Effector CD8-positive, alpha-beta T cell (primary cell): Measurements from ENCODE around the gene ARL5C.

Experiments
- DNase-seq: peaks from one replicate; lab custom pipeline; 2025; lab: John Stamatoyannopoulos, UW

The ARL5C gene

GRCh38 chr17:39167476-39167875 lies 1.5 kb upstream of the ARL5C start:
- DNase-seq: no peak

DNA sequence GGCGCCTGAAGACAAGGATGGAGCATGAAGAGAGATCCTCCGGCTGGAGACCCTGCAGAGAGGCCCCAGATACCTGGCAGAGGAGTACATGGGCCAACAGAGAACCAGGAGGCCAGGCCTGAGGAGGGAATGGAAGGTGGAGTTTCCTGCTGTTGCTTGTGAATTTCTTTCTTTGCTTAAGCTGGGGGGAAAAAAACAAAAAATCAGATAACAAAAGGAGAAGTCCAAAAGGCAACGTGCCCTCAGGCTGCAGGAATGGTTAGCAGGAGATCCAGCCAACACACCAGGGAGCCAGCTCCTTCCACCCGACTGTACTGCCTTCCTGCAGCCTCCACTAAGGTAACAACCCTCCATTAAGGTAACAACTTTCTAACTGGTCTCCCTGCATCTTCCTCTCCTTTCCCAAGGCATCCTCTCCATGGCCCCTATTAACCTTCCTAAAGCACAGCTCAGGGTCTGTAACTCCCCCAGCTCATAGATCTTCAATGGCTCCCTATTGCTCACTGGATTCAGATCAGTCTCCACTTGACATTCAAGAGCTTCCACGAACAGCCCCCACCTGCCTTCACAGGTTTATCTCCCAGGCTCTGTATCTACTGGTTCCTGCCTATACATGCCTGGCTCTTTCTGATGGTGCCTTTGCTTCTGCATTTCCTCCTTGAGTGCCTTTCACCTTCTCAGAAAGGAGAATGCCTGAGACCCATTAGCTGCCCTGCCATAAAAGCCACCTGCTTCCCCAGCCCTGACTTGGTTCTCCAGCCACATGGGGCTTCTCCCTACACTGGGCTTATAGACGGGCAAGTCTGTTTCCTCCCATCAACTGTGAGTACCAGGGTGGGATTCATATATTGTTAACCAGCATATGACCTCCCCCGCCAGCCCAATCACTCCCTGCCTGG lies 725 bp upstream of the ARL5C start:
- DNase-seq: no peak

DNA sequence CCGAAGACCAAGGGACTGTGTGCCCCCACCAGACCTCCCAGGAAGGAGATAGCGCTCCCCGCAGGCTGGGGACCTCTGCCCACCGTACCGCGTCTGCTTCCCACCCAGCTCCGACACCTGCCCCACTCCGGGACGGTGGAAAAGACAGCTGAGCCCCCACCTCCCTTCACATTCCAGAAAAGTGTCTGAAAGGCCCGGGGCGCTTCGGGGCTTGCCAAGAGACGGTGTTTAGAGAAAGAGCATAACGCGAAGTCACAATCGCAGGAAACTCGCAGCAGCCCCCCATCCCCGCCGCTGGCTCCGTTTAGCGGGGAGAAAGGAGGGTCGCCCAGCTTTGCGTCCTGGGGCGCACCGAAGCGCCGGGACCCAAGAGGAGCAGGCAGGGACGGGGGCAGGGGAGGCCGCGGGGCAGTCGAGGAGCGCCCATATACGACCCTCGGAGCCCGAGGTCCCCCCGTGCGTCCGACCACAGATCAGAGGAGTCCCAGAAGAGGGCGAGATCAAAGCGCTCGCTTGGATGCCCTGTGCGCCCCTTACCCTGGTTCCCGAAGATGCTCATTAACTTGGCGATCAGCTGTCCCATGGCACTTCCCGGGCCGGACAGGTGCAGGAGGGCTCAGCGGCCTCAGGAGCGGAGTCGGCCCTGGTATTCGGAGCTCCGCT lies 652 bp downstream of the ARL5C start:
- no peak for DNase-seq

DNA sequence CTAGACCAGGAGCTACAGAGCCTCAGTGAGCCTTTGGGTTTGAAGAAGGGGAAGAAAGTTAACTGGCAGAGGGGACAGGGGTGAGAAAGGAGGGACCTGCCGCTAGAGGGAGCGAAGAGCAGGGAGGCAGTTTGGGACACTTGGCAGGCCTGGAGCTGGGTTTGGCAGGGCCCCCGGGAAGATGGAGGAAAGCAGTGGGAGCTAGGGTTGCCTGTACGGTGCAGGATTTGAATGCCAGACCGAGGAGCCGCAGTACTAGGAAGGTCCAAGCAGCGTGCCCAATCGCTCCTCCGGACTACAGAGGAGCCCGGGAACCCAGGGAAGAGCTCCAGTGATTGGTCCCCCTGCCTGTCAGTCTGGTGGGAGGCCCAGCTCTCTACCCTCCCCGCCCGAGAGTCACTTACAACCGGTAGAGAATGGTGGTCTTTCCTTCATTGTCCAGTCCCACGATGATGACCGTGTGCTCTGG lies 1.3 kb downstream of the ARL5C start:
- peak; percentile 66 for DNase-seq

- DNase-seq: no peak
These were observed 4.0 kb downstream of the ARL5C start for GRCh38 chr17:39161962-39162361.

- no peak for DNase-seq
These were observed 7.3 kb downstream of the ARL5C start for GRCh38 chr17:39158623-39159022.

DNA sequence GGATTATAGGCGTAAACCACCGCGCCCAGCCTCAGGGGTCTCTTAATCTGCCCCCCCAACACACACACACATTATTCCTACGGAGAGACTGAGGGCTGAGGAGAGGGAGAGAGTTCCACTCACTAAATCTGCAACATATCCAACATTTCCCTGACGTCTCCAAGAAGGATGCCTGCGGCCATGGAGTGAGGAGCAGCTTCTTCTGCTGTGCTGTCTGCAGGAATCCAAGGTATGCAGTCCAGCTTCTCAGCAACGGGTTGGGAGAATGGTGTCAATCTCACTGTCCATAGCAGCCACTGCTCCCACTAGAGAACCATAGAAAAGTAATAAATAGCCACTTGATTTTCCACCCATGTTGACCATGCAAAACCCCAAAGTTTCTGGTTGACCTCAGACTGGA lies 9.5 kb downstream of the ARL5C start:
- DNase-seq: no peak

DNA sequence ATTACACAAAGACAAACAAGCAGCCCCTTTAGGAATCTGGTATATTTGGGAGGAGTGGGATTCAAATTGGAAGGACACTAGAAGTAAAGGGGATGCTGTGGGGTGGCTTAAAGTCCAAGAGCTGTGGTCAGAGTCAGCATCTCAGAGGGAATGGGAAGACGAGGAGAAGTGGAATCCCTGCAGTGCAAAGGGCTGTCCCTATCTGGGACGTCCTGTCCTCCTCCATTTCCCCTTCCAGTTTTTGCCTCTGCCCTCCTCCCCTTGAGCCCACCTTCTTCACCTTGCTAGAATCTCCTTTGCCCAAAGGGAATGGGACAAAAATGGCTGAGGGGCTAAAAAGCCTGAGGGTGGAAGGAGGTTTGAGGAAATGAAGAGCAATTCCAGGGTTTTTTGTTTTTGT lies 10.3 kb downstream of the ARL5C start:
- DNase-seq: no peak

DNA sequence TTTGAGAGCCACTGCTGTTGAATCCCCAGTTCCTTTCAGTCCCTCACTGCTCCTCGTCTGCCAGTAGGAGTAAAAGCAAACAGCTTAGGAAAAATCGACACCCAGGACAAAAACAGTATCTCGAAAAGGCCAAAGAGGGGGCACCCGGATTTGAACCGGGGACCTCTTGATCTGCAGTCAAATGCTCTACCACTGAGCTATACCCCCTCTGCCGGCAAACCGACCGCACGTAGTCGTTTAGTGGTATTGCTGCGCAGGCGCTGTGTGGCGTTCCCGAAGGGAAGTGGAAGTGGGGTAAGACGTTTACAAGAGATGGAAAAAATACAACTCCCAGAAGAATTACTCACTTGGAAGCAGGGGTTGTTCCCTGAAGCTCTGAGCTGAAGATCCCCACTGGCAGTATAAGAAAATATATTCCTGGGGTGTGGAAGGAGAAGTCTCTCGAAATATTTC lies 12.3 kb downstream of the ARL5C start:
- peak; percentile 86 for DNase-seq

DNA sequence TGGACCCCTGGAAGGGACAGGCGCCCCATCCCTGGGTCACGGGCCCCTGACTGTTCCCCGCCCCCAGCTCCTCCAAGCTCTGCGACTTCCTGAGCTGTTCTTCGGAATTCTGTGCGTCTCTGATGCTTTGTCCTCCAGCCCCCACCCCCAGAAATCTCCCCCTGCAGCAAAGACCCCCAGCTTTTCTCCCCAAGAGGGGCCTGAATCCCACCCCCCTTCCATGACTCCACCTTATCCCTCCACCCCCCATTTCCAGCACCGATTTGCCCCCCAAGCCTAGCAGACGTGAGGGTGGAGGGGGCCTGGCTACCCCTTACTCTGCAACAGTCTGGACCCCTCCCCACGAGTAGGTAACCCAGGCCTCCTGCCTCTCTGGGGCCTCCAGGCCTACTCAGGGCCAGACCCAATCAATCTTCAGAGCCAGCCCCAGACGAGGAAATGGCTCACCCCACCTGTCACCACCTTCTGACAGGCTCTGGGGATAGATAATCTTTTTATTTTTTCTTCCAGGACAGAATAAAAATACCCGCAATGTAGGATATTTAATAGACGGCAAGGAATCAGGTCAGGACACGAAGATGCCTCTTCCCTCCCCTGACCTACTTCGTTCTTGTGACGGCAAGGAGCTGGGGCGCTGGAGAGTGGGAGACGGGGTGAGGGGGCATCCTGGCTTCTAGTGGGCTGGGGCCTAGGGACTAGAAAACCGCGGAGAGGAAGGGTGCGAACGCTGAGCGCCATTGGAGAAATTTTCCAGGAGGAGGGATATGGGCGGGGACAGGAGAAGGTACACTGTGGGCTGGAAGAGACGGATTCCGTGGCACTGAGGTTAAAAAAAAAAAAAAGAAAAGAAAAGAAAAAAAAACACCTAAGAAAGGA lies 13.8 kb downstream of the ARL5C start:
- DNase-seq: peak; percentile 16

GRCh38 chr17:39151150-39151942 lies 14.6 kb downstream of the ARL5C start, which contains the start of gene PLXDC1:
PLXDC1 (minus strand) TSS chr17:39151637; CDS start chr17:39151437, 200 bp downstream.
- peak; percentile 10 for DNase-seq

DNA sequence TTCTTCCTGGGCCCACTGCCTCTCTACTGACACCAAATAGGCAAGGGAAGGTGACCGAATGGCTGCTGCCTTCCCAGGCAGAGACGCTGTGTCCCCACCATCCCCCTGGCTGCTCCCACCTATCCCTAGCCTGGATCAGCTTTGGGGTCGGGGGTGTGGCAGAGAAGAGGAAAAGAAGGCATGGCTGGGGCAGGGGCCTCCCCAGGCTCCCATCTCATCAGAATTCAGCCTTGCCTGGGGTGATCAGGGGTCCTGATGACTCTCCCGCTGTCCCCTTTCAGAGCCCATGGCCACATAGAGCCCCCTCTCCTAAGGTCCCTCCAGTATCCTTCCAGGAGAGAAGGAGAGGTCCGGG lies 15.2 kb downstream of the ARL5C start:
- no peak for DNase-seq

DNA sequence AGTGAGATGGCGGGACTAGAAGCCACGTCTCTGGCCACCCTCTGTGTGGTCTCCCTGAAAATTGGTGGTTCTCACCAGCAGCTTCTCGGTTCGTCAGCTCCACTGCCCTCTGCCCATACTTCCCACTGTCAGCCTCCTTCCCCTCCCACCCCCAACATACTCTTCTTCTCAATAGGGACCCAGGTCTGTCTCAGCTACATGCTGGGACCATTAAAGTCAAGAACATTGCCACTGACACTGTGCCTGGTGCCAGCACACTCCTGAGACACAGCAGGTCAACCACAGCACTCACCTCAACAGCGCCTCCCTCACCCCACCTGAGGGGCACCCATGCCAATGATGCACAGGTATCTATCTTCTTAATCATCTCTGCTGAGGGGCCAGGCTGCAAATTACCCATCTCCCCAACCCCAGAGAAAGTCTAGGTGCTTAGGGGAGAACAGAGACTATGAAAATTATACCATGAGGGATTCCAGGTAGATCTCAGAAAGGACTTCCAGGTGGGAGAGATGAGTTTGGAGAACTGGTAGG lies 15.8 kb downstream of the ARL5C start:
- DNase-seq: no peak

DNA sequence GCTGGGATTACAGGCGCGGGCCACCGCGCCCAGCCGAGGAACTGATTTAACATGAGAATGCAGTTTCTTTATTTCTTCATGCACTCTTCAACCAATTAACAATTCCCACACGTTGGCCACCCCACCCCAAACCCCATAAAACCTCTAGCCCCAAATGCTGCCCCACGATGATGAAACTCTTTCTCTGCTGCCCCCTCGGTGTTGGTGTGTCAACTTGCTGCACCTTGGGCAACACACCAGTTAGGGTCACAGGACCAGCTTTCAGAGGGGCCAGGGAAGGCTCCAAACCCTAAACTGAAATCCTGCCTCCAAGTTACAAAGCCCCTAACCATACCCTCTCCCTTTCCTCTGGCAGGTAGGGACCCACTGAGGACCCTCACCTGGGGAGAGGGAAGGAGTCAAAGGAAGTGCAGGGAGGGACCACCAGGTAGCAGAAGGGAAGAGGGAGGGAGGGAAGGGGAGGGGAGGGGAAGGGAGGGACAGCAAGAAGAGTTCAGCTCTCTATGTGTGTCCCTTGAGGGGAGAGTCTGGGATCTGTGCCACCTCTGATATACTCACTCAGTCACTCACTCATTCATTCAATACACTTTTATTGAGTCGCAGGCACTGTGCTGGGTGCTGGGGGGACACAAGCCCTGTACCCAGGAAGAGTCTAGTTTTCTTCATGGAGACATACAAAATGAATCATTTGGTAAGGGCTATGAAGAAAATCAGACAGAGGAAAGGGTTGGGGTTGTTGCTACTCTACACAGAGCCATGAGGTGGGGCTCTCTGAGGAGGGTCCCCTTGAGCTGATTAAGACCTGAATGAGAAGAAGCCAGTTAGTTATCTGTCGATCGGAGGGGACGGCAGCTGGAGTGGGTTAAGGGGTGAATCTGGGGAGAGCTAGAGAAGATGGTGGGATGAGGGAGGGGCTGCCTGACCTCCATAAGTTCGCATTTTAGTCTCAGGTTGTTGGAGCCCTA lies 18.5 kb downstream of the ARL5C start:
- DNase-seq: no peak

DNA sequence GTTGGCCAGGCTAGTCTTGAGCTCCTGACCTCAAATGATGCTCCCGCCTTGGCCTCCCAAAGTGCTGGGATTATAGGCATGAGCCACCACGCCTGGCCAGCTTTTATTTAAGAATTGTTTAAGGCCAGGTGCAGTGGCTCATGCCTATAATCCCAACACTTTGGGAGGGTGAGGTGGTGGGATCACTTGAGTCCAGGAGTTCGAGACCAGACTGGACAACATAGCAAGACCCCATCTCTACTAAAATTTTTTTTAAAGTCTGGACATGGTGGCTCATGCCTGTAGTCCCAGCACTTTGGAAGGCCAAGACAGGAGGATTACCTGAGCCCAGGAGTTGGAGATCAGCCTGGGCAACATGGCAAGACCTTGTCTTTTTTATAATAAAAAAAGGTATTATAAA lies 19.7 kb downstream of the ARL5C start:
- DNase-seq: no peak

DNA sequence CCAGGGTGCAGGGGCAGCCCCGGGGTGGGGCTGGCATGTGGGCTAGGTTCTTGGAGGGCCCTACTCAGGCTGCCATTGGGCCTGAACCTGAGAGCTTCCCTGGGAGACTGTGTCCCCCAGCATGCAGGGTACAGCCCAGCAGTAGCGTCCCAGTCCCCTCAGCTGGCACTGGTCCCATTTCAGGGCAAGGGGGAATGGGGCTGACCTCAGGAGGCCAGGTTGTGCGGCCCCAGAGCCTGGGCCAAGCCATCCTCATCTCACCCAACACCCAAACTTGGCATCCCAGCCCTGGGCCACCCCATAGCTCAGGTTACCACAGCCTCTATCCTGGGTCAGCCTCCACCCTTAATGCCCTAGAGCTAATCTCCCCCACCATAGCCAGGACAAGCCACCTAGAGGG lies 20.8 kb downstream of the ARL5C start:
- DNase-seq: no peak

GRCh38 chr17:39144416-39144840 lies 21.5 kb downstream of the ARL5C start:
- DNase-seq: no peak

DNA sequence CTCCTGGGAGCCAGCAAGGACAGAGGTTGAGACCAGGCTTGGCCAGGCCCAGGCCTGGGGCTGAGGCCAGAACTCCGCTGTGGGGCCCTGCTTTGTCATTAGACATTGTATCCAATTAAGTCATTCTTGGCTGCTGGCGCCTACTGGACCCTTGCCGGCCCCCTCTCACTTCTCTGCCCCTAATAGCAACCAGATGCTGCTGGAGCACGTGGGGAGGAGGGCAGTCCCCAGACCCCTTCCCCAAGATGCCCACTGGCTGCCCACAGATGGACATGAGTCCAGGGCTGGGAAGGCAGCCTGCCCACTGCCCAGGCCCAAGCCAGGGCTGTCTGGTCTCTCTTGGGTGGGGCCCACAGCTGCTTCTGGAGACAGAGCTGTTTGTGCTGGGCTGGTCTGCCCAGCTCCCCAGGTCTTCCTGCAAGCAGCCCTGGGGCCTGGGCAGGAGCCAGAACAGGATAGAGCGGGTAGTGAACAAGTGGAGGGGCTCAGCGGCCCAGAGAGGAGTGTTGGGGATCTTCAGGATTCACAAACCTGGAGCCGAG lies 22.3 kb downstream of the ARL5C start:
- no peak for DNase-seq

DNA sequence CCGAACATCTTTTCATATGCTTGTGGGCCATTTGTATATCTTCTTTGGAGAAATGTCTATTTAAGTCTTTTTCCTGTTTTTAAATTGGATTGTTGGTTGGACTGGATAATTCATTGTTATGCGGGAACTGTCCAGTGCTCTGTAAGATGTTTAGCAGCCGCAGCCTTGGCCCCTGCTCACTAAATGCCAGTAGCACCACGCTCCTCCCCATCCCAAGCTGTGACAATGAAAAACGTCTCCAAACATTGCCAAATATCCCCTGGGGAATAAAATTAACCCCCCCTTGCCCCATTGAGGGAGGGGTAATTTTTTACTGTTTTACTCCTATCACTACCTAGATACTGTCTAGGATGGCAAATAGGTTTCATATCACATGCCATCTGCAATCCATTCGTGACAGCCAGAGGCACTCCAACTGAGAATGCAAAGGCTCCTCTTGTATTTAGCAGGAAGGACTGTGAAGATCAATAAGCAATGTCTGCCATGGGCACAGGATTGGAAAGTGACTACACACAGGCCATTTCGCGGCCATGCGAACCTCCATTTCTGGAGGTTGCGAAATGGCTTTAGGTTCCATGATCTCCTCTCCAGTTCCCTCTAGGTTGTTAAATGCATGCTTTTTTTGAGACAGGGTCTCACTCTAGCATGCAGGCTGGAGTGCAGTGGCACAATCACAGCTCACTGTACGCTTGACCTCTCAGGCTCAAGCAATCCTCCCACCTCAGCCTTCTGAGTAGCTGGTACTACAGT lies 23.9 kb downstream of the ARL5C start:
- DNase-seq: no peak
